HepG2 (cell line): Measurements from ENCODE around the gene PEAK3. TPM values are rescaled to one million over a fixed set of nuclear protein-coding genes. Genes with fewer than 3 reads are reported as not detected.

Experiments used
- ATAC-seq: fragments of 200-7000 bp; cut with Tn5 transposase; 3 replicates; pipeline ENCODE4 v1.9.1; 2020; ENCODE audit warnings: mild to moderate bottlenecking, moderate library complexity
- BruUV-seq: library from RNA; stranded (reverse); fragments of 400-500 nt; replicated peaks from 2 replicates; lab custom pipeline; 2021; lab: Mats Ljungman, UMichigan
- CTCF ChIA-PET: fragments of 300-600 bp; formaldehyde crosslinking; extraction: SDS; loops from one replicate; lab custom pipeline; 2021; ENCODE audit warnings: low total read pairs, inconsistent platforms, low intra/inter-chr PET ratio; lab: Yijun Ruan, JAX
- POLR2A ChIA-PET: fragments of 350-600 bp; sonication (Branson Sonifier 250); formaldehyde crosslinking; loops from one replicate; lab custom pipeline; 2020; ENCODE audit warnings: antibody characterized with exemption, inconsistent platforms; lab: Yijun Ruan, JAX
- DNase-seq: peaks from one replicate; pipeline ENCODE4 v3.0.0-alpha.2; 2015; ENCODE audit warnings: low spot score
- FAIRE-seq: peaks from 3 replicates; lab custom pipeline; 2011; peaks lifted over from hg19 to GRCh38; lab: Jason Lieb, UNC
- H2AFZ ChIP-seq: one replicate; pipeline ENCODE4 v1.6.1; 2011; ENCODE audit warnings: low read length, inconsistent platforms
- H3K27ac ChIP-seq: fragments of 300-600 bp; 3 replicates; pipeline ENCODE4 v1.8.0; 2011; ENCODE audit warnings: mixed run types, mild to moderate bottlenecking, mixed read lengths, low read length, inconsistent platforms; ENCODE audit not compliant: insufficient read depth; ENCODE audit errors: extremely low read length
- H3K27me3 ChIP-seq, 2 experiments: fragments of 200-600 bp in 1 of 2; 2 replicates in 1 of 2; 3 replicates in 1 of 2; pipeline versions ENCODE4 v1.6.0 to v1.8.0; 2011; ENCODE audit warnings: low read length in 2 of 2, mild to moderate bottlenecking in 2 of 2, moderate library complexity in 2 of 2, inconsistent platforms in 1 of 2; ENCODE audit not compliant: insufficient read depth in 2 of 2, control insufficient read depth in 1 of 2
- H3K36me3 ChIP-seq, 2 experiments: fragments of 200-600 bp in 1 of 2; replicated peaks in 1 of 2; 2 replicates in 1 of 2; 3 replicates in 1 of 2; pipeline versions ENCODE4 v1.5.1 to v1.8.0; 2011; ENCODE audit warnings: low read length in 2 of 2, inconsistent platforms in 1 of 2; ENCODE audit not compliant: insufficient read depth in 2 of 2, control insufficient read depth in 1 of 2
- H3K4me1 ChIP-seq: 2 replicates; pipeline ENCODE4 v1.5.1; 2012; ENCODE audit warnings: low read length, inconsistent platforms; ENCODE audit not compliant: insufficient read depth
- H3K4me2 ChIP-seq: 2 replicates; pipeline ENCODE4 v1.6.0; 2011; ENCODE audit warnings: low read depth, low read length, inconsistent platforms
- H3K4me3 ChIP-seq, 3 experiments: fragments of 200-600 bp in 1 of 3; sonication (generic), shearing (Covaris generic) in 1 of 3; replicated peaks in 1 of 3; 2 replicates each; pipeline ENCODE4 v1.5.1; 2011 to 2016; ENCODE audit warnings: low read length in 3 of 3, inconsistent platforms in 2 of 3, low read depth in 2 of 3, mild to moderate bottlenecking in 2 of 3, control low read depth in 1 of 3, mixed read lengths in 1 of 3; ENCODE audit not compliant: insufficient read depth in 1 of 3
- H3K79me2 ChIP-seq: one replicate; pipeline ENCODE4 v1.6.1; 2011; ENCODE audit warnings: low read length, inconsistent platforms; ENCODE audit not compliant: insufficient read depth
- H3K9ac ChIP-seq: 2 replicates; pipeline ENCODE4 v1.6.0; 2011; ENCODE audit warnings: mild to moderate bottlenecking, low read depth, low read length, inconsistent platforms; ENCODE audit not compliant: insufficient read depth
- H3K9me3 ChIP-seq: 2 replicates; pipeline ENCODE4 v1.5.1; 2012; ENCODE audit warnings: mild to moderate bottlenecking, low read length
- H4K20me1 ChIP-seq: 2 replicates; pipeline ENCODE4 v1.6.0; 2011; ENCODE audit warnings: inconsistent platforms, mild to moderate bottlenecking, low read length, moderate library complexity; ENCODE audit not compliant: insufficient read depth
- ELF1 ChIP-seq: sonication (generic); formaldehyde crosslinking; IDR thresholded peaks from 2 replicates; pipeline ENCODE4 v1.4.0; 2020; ENCODE audit warnings: missing genetic modification reagents
- ZEB1 ChIP-seq: IDR thresholded peaks from 2 replicates; pipeline ENCODE4 v1.6.1; 2012; ENCODE audit warnings: mild to moderate bottlenecking, low read depth, inconsistent platforms; ENCODE audit not compliant: insufficient replicate concordance
- ZNF44 ChIP-seq: sonication (generic); formaldehyde crosslinking; IDR thresholded peaks from 2 replicates; pipeline ENCODE4 v1.5.1; 2020; ENCODE audit warnings: mild to moderate bottlenecking, missing genetic modification reagents
- ZNF446 ChIP-seq: sonication (generic); formaldehyde crosslinking; IDR thresholded peaks from 2 replicates; pipeline ENCODE4 v1.5.0; 2020; ENCODE audit warnings: mild to moderate bottlenecking, missing genetic modification reagents
- ZNF776 ChIP-seq: sonication (generic); formaldehyde crosslinking; IDR thresholded peaks from 2 replicates; pipeline ENCODE4 v1.4.0; 2020; ENCODE audit warnings: mild to moderate bottlenecking, missing genetic modification reagents
- WGBS: methylation state at CpG from one replicate; pipeline ENCODE4 v1.1.6; 2017; ENCODE audit warnings: low lambda C conversion rate; 5-methylcytosine and 5-hydroxymethylcytosine counted together
- in situ Hi-C: cut with HindIII; loops from 2 replicates; pipeline ENCODE4 v1.10.0; 2017; ENCODE audit warnings: low pct_unique_long_range_greater_than_20kb; ENCODE audit not compliant: extremely low pct_ligation_motif_present
- intact Hi-C: fragments of 100-400 bp; cut with micrococcal nuclease; formaldehyde crosslinking; loops from one replicate; pipeline ENCODE4 v1.10.0; 2022; ENCODE audit not compliant: unreplicated experiment
- polyA plus RNA-seq, 8 experiments: library from polyadenylated mRNA; depleted of rRNA in 3 of 8; stranded (reverse) in 7 of 8; unstranded in 1 of 8; fragments of >200 nt; fragmentation: Illumina TruSeq in 4 of 8; extraction: Trizol in 4 of 8; gene quantifications; 2 replicates each; pipeline versions ENCODE4 v1.2.1 to v1.2.3, GENCODE V29; 2011 to 2016; ENCODE audit warnings: low read depth in 4 of 8, missing spikeins in 1 of 8, mixed read lengths in 1 of 8; ENCODE audit not compliant: insufficient read depth in 1 of 8
- total RNA-seq, 5 experiments: library from RNA; depleted of rRNA; stranded (reverse); fragments of >200 nt; fragmentation: Illumina TruSeq; extraction: Trizol; gene quantifications; 2 replicates each; pipeline ENCODE4 v1.2.3, GENCODE V29; 2016; ENCODE audit warnings: low read depth in 1 of 5
- TF ChIP-seq, protein P1 (sequence below), 2 experiments: fragments of 450-650 bp in 1 of 2; sonication (generic) in 1 of 2; formaldehyde crosslinking in 1 of 2; IDR thresholded peaks; 2 replicates each; pipeline versions ENCODE4 v1.6.1 to v1.8.0; 2016 to 2022; ENCODE audit warnings: antibody characterized with exemption in 1 of 2, mild to moderate bottlenecking in 1 of 2, missing genetic modification reagents in 1 of 2
- TF ChIP-seq, protein P2 (sequence below): sonication (generic); formaldehyde crosslinking; IDR thresholded peaks from 2 replicates; pipeline ENCODE4 v1.8.0; 2022; ENCODE audit warnings: low read depth, missing genetic modification reagents

PEAK3 gene
- total and polyA plus RNA-seq, 2 of the 13 experiments (the other 11 are each of a cell fraction or from before 2014, with no cell fraction given): not detected

- TF ChIP-seq, protein P1, sequence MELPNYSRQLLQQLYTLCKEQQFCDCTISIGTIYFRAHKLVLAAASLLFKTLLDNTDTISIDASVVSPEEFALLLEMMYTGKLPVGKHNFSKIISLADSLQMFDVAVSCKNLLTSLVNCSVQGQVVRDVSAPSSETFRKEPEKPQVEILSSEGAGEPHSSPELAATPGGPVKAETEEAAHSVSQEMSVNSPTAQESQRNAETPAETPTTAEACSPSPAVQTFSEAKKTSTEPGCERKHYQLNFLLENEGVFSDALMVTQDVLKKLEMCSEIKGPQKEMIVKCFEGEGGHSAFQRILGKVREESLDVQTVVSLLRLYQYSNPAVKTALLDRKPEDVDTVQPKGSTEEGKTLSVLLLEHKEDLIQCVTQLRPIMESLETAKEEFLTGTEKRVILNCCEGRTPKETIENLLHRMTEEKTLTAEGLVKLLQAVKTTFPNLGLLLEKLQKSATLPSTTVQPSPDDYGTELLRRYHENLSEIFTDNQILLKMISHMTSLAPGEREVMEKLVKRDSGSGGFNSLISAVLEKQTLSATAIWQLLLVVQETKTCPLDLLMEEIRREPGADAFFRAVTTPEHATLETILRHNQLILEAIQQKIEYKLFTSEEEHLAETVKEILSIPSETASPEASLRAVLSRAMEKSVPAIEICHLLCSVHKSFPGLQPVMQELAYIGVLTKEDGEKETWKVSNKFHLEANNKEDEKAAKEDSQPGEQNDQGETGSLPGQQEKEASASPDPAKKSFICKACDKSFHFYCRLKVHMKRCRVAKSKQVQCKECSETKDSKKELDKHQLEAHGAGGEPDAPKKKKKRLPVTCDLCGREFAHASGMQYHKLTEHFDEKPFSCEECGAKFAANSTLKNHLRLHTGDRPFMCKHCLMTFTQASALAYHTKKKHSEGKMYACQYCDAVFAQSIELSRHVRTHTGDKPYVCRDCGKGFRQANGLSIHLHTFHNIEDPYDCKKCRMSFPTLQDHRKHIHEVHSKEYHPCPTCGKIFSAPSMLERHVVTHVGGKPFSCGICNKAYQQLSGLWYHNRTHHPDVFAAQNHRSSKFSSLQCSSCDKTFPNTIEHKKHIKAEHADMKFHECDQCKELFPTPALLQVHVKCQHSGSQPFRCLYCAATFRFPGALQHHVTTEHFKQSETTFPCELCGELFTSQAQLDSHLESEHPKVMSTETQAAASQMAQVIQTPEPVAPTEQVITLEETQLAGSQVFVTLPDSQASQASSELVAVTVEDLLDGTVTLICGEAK (IDR thresholded peaks at IDR 0.05): peak; percentile 25; the same call in 1 of the 2 replicates
- TF ChIP-seq, protein P1 (CRISPR knock-in tag; IDR thresholded peaks at IDR 0.05): 0 out of 2 replicates have a peak, but pooled peaks have one; percentile 75
Observed at GRCh38 chr19:2318923-2319322, 36.9 kb upstream of the PEAK3 start (continued).

DNA sequence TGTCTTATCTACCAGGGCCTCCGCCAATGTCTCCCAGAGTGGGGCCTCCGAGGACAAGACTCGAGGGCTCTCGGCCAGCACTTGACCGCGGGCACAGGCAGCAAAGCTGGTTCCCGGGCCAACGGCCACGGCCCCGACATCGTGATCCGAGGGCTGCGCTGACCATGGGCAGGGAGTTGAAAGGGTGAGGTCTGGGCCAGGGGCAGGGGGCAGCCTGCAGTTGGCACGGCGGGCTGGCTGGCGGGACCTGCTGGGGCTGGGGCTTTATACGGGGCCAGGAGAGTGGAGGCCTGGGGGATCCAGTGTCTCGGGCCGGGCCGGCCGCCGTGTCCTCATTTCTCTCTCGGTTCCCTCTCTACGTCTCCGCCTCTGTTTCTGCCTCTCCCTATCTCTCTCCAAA lies 35.8 kb upstream of the PEAK3 start:
- in situ Hi-C loops: loop anchor here (5.0 to 10.0 kb wide), 3 partner anchors 40 to 163 kb away; partner anchors contain the start of genes AP3D1, PLEKHJ1 and SF3A2
- no peak for ATAC-seq
- POLR2A ChIA-PET: interaction anchor here (1.1 kb wide), 1 partner anchor 11 kb away, joined by 3 read pairs; the partner anchor contains the start of genes LSM7 and SPPL2B

More for the DNA sequence above, 35.8 kb upstream of the PEAK3 start:
- Histone ChIP-seq H3K4me3 (no peak overlapping the region), H3K79me2 (no peaks in the 10 kb centered on the region), H3K4me1 (peaks cover 30% of the 10 kb centered on the region), H3K4me2 (no peak overlapping the region), H2AFZ (no peak overlapping the region), H3K27me3 (peaks cover 2 to 3% of the 10 kb centered on the region in 2 experiments; a peak in 2 of 5 replicates), H3K9me3 (peaks cover 9% of the 10 kb centered on the region), H3K36me3 (peaks cover 0 to 4% of the 10 kb centered on the region in 2 experiments; a peak in 3 of 5 replicates), H4K20me1 (no peaks in the 10 kb centered on the region), H3K9ac (no peak overlapping the region), H3K27ac (no peak overlapping the region)
- no peak for FAIRE-seq
- intact Hi-C loops: loop anchor here (10.0 kb wide), 2 partner anchors 83 to 297 kb away; partner anchors contain the start of genes PLEKHJ1 and SF3A2
- 52% methylated on average over 23 of the region's 25 CpGs for WGBS
- no peak for DNase-seq
- TF ChIP-seq ZEB1 (no peak), ZNF446 (CRISPR knock-in tag) (no peak), ZNF776 (CRISPR knock-in tag) (no peak), ELF1 (no peak), ZNF44 (CRISPR knock-in tag) (no peak)
- TF ChIP-seq, protein P2, sequence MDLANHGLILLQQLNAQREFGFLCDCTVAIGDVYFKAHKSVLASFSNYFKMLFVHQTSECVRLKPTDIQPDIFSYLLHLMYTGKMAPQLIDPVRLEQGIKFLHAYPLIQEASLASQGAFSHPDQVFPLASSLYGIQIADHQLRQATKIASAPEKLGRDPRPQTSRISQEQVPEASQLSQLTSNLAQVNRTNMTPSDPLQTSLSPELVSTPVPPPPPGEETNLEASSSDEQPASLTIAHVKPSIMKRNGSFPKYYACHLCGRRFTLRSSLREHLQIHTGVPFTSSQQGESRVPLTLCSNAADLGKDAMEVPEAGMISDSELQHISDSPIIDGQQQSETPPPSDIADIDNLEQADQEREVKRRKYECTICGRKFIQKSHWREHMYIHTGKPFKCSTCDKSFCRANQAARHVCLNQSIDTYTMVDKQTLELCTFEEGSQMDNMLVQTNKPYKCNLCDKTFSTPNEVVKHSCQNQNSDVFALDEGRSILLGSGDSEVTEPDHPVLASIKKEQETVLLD (CRISPR knock-in tag): no peak
- CTCF ChIA-PET: no interaction called here
- no TSS peak for BruUV-seq
